CD4-positive, alpha-beta T cell (primary cell): ENCODE results near the gene CADM2. TPM values are rescaled to one million over a fixed set of nuclear protein-coding genes. Genes with fewer than 3 reads are reported as not detected.

Source experiments
- ATAC-seq: fragments of 200-7000 bp; cut with Tn5 transposase; one replicate; pipeline ENCODE4 v1.10.0; 2022; ENCODE audit warnings: mild to moderate bottlenecking; ENCODE audit not compliant: poor library complexity
- CTCF ChIA-PET: fragments of 350-600 bp; sonication (Branson Sonifier 250); formaldehyde crosslinking; loops from one replicate; lab custom pipeline; 2021; ENCODE audit warnings: antibody characterized with exemption, inconsistent platforms; lab: Charles Lee
- POLR2A ChIA-PET: fragments of 350-600 bp; sonication (Branson Sonifier 250); formaldehyde crosslinking; loops from one replicate; lab custom pipeline; 2021; ENCODE audit warnings: antibody characterized with exemption, inconsistent platforms; lab: Charles Lee
- DNase-seq, 14 experiments: peaks; one replicate each; pipeline ENCODE4 v3.0.0-alpha.2; 2013 to 2020; ENCODE audit warnings: mixed read lengths in 2 of 14
- H3K27ac ChIP-seq, 2 donors: one replicate each; pipeline versions ENCODE4 v1.5.1 to v1.7.0; 2013; ENCODE audit warnings: low read length in 2 of 2, low read depth in 1 of 2, mild to moderate bottlenecking in 1 of 2
- H3K27me3 ChIP-seq, 2 experiments: 1 replicate in 1 of 2; 2 replicates in 1 of 2; pipeline versions ENCODE4 v1.6.1 to v1.7.0; 2013; ENCODE audit warnings: low read length in 2 of 2, control low read depth in 1 of 2, mild to moderate bottlenecking in 1 of 2, moderate library complexity in 1 of 2; ENCODE audit not compliant: insufficient read depth in 2 of 2, control insufficient read depth in 1 of 2
- H3K36me3 ChIP-seq: one replicate; pipeline ENCODE4 v1.6.1; 2013; ENCODE audit warnings: low read length, control low read depth; ENCODE audit not compliant: insufficient read depth
- H3K4me1 ChIP-seq: one replicate; pipeline ENCODE4 v1.6.1; 2013; ENCODE audit warnings: low read length, control low read depth; ENCODE audit not compliant: insufficient read depth
- H3K4me3 ChIP-seq: one replicate; pipeline ENCODE4 v1.5.1; 2013; ENCODE audit warnings: mild to moderate bottlenecking, low read length, moderate library complexity
- H3K9me3 ChIP-seq, 2 experiments: 1 replicate in 1 of 2; 2 replicates in 1 of 2; pipeline versions ENCODE4 v1.6.1 to v1.7.0; 2013; ENCODE audit warnings: low read length in 2 of 2, mild to moderate bottlenecking in 2 of 2, control low read depth in 1 of 2, moderate library complexity in 1 of 2; ENCODE audit not compliant: control insufficient read depth in 1 of 2, insufficient read depth in 1 of 2
- H3K27ac Mint-ChIP-seq: one replicate; pipeline ENCODE4 v1.8.0; 2020; ENCODE audit warnings: mixed read lengths
- H3K27me3 Mint-ChIP-seq: one replicate; pipeline ENCODE4 v1.8.0; 2021; ENCODE audit warnings: mixed read lengths
- H3K36me3 Mint-ChIP-seq: one replicate; pipeline ENCODE4 v1.8.0; 2021; ENCODE audit warnings: low read depth, mixed read lengths
- H3K4me1 Mint-ChIP-seq: one replicate; pipeline ENCODE4 v1.8.0; 2021; ENCODE audit warnings: low read depth, mixed read lengths
- H3K4me3 Mint-ChIP-seq: one replicate; pipeline ENCODE4 v1.8.0; 2020; ENCODE audit warnings: mild to moderate bottlenecking, mixed read lengths
- H3K9me3 Mint-ChIP-seq: one replicate; pipeline ENCODE4 v1.8.0; 2020; ENCODE audit warnings: mixed read lengths
- intact Hi-C, 2 experiments: fragments of 100-400 bp; cut with DNase I in 1 of 2; cut with micrococcal nuclease in 1 of 2; formaldehyde crosslinking; loops; one replicate each; pipeline versions ENCODE4 v1.15.1 to v1.9.0; 2023 to 2025; cut with DNase I, micrococcal nuclease
- total RNA-seq, 174 experiments: library from RNA in 2 of 174; stranded (reverse) in 2 of 174; gene quantifications; one replicate each; pipeline ENCODE4 v1.2.3 and lab custom pipeline; 2021 to 2026
- TF ChIP-seq, protein P1 (sequence below): fragments of 200-600 bp; IDR thresholded peaks from one replicate; pipeline ENCODE4 v1.8.0; 2022; ENCODE audit warnings: antibody characterized with exemption, mild to moderate bottlenecking

CADM2 gene
- total RNA-seq, 2 experiments from 2014 or later, result 0.03 to 0.11 TPM

DNA sequence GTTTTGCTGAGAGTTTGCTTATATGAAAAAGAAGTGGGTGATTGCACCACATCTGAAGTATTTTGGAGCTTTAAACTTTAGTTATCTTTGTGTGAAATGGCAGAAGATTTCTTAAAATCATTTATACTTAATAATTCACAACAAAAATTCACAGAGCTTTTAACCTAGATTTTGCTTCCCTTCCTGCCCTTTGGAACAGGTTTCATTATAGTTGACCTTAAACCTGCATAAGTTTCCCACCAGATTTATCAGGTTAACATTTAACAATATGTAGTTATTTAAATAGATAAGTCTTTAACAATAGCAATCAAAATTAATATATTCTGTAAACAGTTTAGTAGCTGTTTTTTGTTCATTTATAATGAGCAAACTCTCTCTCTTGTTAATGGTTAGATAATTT is 30.3 kb downstream of the CADM2 start:
- intact Hi-C loops, result no loop called here
- Mint-ChIP-seq H3K27ac (no peak overlapping the region), H3K27me3 (no peaks in the 10 kb centered on the region), H3K9me3 (no peaks in the 10 kb centered on the region), H3K4me3 (no peak overlapping the region), H3K36me3 (no peaks in the 10 kb centered on the region), H3K4me1 (no peaks in the 10 kb centered on the region)
- POLR2A ChIA-PET, result no interaction called here
- Histone ChIP-seq H3K9me3 (peaks cover 0 to 8% of the 10 kb centered on the region in 2 experiments), H3K27me3 (no peaks in the 10 kb centered on the region), H3K4me1 (no peaks in the 10 kb centered on the region), H3K4me3 (no peak overlapping the region), H3K36me3 (no peaks in the 10 kb centered on the region), H3K27ac (no peak overlapping the region)
- TF ChIP-seq, protein P1, sequence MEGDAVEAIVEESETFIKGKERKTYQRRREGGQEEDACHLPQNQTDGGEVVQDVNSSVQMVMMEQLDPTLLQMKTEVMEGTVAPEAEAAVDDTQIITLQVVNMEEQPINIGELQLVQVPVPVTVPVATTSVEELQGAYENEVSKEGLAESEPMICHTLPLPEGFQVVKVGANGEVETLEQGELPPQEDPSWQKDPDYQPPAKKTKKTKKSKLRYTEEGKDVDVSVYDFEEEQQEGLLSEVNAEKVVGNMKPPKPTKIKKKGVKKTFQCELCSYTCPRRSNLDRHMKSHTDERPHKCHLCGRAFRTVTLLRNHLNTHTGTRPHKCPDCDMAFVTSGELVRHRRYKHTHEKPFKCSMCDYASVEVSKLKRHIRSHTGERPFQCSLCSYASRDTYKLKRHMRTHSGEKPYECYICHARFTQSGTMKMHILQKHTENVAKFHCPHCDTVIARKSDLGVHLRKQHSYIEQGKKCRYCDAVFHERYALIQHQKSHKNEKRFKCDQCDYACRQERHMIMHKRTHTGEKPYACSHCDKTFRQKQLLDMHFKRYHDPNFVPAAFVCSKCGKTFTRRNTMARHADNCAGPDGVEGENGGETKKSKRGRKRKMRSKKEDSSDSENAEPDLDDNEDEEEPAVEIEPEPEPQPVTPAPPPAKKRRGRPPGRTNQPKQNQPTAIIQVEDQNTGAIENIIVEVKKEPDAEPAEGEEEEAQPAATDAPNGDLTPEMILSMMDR, result no peak
- ATAC-seq, result no peak
- no peak for DNase-seq
- CTCF ChIA-PET, result no interaction called here

DNA sequence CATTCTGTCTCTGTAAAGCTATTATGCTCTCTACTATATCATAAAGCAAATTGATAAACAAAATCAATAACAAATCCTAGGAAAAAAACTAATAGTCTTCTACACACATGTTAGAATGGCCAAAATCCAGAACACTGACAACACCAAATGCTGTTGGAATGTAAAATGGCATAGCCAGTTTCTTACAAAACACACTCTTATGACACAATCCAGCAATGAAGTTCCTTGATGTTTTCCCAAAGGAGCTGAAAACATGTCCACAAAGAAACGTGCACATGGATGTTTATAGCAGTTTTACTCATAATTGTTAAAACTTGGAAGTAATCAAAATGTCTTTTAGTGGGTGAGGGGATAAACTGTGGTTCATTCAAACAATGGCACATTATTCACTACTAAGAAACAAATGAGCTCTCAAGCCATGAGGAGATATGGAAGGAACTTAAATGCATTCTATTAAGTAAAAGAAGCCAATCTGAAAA is 32.7 kb downstream of the CADM2 start:
- Mint-ChIP-seq H3K36me3 (no peaks in the 10 kb centered on the region), H3K27me3 (no peaks in the 10 kb centered on the region), H3K4me3 (no peak overlapping the region), H3K9me3 (no peaks in the 10 kb centered on the region), H3K4me1 (no peaks in the 10 kb centered on the region), H3K27ac (no peak overlapping the region)
- intact Hi-C loops, result no loop called here
- DNase-seq (no peak), ATAC-seq (no peak)
- Histone ChIP-seq H3K27ac (no peak overlapping the region), H3K9me3 (peaks cover 0 to 11% of the 10 kb centered on the region in 2 experiments), H3K36me3 (no peaks in the 10 kb centered on the region), H3K4me3 (no peak overlapping the region), H3K27me3 (no peaks in the 10 kb centered on the region), H3K4me1 (no peaks in the 10 kb centered on the region)
- TF ChIP-seq, protein P1, result no peak
- ChIA-PET CTCF (no interaction called here), POLR2A (no interaction called here)

DNA sequence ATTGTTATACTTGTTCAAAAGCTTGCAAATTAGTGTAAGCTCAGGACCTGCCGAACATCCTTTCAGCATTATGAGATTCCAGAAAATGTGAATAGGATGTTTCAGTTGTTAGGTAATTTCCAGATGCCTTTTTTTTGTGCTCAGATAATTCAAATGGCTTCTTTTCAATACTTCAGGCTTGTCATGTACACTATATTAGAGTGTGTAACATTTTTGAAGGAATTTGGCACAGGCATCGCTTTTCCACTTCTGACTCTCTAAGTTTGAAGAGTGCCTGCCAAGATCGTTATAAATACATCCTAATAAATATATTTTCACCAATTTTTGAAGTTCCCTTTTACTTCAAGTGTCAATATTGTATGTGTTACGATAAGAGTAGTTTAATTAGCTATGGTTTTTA is 35.2 kb downstream of the CADM2 start:
- H3K4me1 ChIP-seq, result no peaks in the 10 kb centered on the region
- DNase-seq (no peak), ATAC-seq (no peak)
- no peak overlapping the region for H3K27ac ChIP-seq
- H3K4me3 Mint-ChIP-seq, result no peak overlapping the region
- H3K36me3 ChIP-seq, result no peaks in the 10 kb centered on the region
- POLR2A ChIA-PET, result no interaction called here
- H3K27me3 ChIP-seq, result no peaks in the 10 kb centered on the region
- peaks cover 2% of the 10 kb centered on the region for H3K9me3 Mint-ChIP-seq
- H3K27ac Mint-ChIP-seq, result no peak overlapping the region
- CTCF ChIA-PET, result no interaction called here
- no peaks in the 10 kb centered on the region for H3K4me1 Mint-ChIP-seq
- no peaks in the 10 kb centered on the region for H3K27me3 Mint-ChIP-seq
- intact Hi-C loops, result no loop called here
- TF ChIP-seq, protein P1, result no peak
- no peak overlapping the region for H3K4me3 ChIP-seq
- H3K9me3 ChIP-seq, result peaks cover 0 to 8% of the 10 kb centered on the region in 2 experiments
- H3K36me3 Mint-ChIP-seq, result no peaks in the 10 kb centered on the region
